HL-60 (cell line): ENCODE data around the gene TRPM2.
"Not testable (repeated sequence)": the region's sequence is repeated elsewhere in the genome, so short reads cannot be mapped to it uniquely, and the experiment has no call there.

ENCODE experiments used
- DNase-seq, 2 experiments: peaks; one replicate each; pipeline ENCODE4 v3.0.0-alpha.2; 2010 to 2020; ENCODE audit warnings: low read depth in 1 of 2, low spot score in 1 of 2
- H3K27ac ChIP-seq: fragments of 250-450 bp; sonication (Bioruptor Pico); replicated peaks from 2 replicates; pipeline ENCODE4 v1.5.1; 2020; ENCODE audit warnings: mild to moderate bottlenecking, moderate library complexity
- H3K27me3 ChIP-seq: fragments of 250-450 bp; sonication (Bioruptor Pico); 2 replicates; pipeline ENCODE4 v1.5.1; 2021; ENCODE audit warnings: mild to moderate bottlenecking, moderate library complexity; ENCODE audit not compliant: insufficient read depth, poor library complexity, severe bottlenecking
- H3K4me3 ChIP-seq: replicated peaks from 2 replicates; pipeline ENCODE4 v1.5.1; 2011; ENCODE audit warnings: mild to moderate bottlenecking, control low read depth, low read length; ENCODE audit not compliant: insufficient read depth
- CTCF ChIP-seq: IDR thresholded peaks from one replicate; pipeline ENCODE4 v1.5.1; 2011; ENCODE audit warnings: low read length, control low read depth, inconsistent platforms; ENCODE audit not compliant: insufficient read depth
- GABPA ChIP-seq: IDR thresholded peaks from 2 replicates; pipeline ENCODE4 v1.6.1; 2012; ENCODE audit warnings: low read depth
- POLR2AphosphoS5 ChIP-seq: IDR thresholded peaks from 2 replicates; pipeline ENCODE4 v1.6.1; 2012; ENCODE audit warnings: low read depth
- REST ChIP-seq: IDR thresholded peaks from 2 replicates; pipeline ENCODE4 v1.6.1; 2012; ENCODE audit warnings: low read depth; ENCODE audit not compliant: insufficient replicate concordance
- SPI1 ChIP-seq: IDR thresholded peaks from 2 replicates; pipeline ENCODE4 v1.6.1; 2012; ENCODE audit warnings: low read depth, mild to moderate bottlenecking, borderline replicate concordance

The TRPM2 gene

GRCh38 chr21:44414291-44415072 lies 61.1 kb downstream of the TRPM2 start:
- Histone ChIP-seq H3K27me3 (no peaks in the 10 kb centered on the region), H3K4me3 (no peak overlapping the region), H3K27ac (no peak overlapping the region)
- no peak for TF ChIP-seq POLR2AphosphoS5
- no peak for TF ChIP-seq REST
- no peak for TF ChIP-seq CTCF
- TF ChIP-seq GABPA = no peak
- no peak for TF ChIP-seq SPI1
- no peak for DNase-seq

- no peak for DNase-seq
- TF ChIP-seq CTCF (no peak), REST (no peak), GABPA (no peak), SPI1 (no peak), POLR2AphosphoS5 (no peak)
- no peak overlapping the region for H3K4me3 ChIP-seq
Observed at GRCh38 chr21:44415073-44416025, 61.9 kb downstream of the TRPM2 start.

GRCh38 chr21:44416193-44416592 lies 62.8 kb downstream of the TRPM2 start:
- Histone ChIP-seq H3K4me3 (no peak overlapping the region), H3K27me3 (no peaks in the 10 kb centered on the region), H3K27ac (no peak overlapping the region)
- DNase-seq = no peak
- TF ChIP-seq REST (no peak), SPI1 (no peak)

More at GRCh38 chr21:44415073-44416025, 61.9 kb downstream of the TRPM2 start:
- Histone ChIP-seq H3K27me3 (no peaks in the 10 kb centered on the region), H3K27ac (no peak overlapping the region)

GRCh38 chr21:44417621-44418107 lies 64.2 kb downstream of the TRPM2 start:
- DNase-seq, H3K27ac ChIP-seq, H3K27me3 ChIP-seq, H3K4me3 ChIP-seq: not testable (repeated sequence)
